AG04450 (cell line): Measurements from ENCODE around the gene RALGPS1. TPM values are rescaled to one million over a fixed set of nuclear protein-coding genes. Genes with fewer than 3 reads are reported as not detected.

Experiments
- CTCF ChIA-PET: fragments of 300-600, 350-600 bp; formaldehyde crosslinking; extraction: SDS; loops from one replicate; lab custom pipeline; 2022; ENCODE audit warnings: antibody characterized with exemption, inconsistent platforms; lab: Charles Lee
- POLR2A ChIA-PET: fragments of 350-600 bp; formaldehyde crosslinking; extraction: SDS; loops from one replicate; lab custom pipeline; 2021; ENCODE audit warnings: antibody characterized with exemption, inconsistent platforms; lab: Yijun Ruan, JAX
- DNase-seq: peaks from one replicate; pipeline ENCODE4 v3.0.0-alpha.2; 2011; ENCODE audit warnings: low read depth, low spot score
- H3K27ac ChIP-seq: one replicate; pipeline ENCODE4 v1.5.1; 2012; ENCODE audit warnings: low read depth, low read length, control low read depth
- H3K27me3 ChIP-seq: one replicate; pipeline ENCODE4 v1.6.0; 2012; ENCODE audit warnings: low read length; ENCODE audit not compliant: control insufficient read depth, insufficient read depth
- H3K4me3 ChIP-seq: 2 replicates; pipeline ENCODE4 v1.5.1; 2011; ENCODE audit warnings: mild to moderate bottlenecking, low read depth, low read length, control low read depth
- H3K9me3 ChIP-seq: 2 replicates; pipeline ENCODE4 v1.5.1; 2012; ENCODE audit warnings: low read length; ENCODE audit not compliant: control insufficient read depth, insufficient read depth
- CTCF ChIP-seq: IDR thresholded peaks from 2 replicates; pipeline ENCODE4 v1.5.1; 2011; ENCODE audit warnings: low read depth, low read length, control low read depth, inconsistent platforms
- polyA plus RNA-seq: library from polyadenylated mRNA; depleted of rRNA; stranded (reverse); fragments of >200 nt; gene quantifications from 2 replicates; pipeline ENCODE4 v1.2.3, GENCODE V29; 2011

The RALGPS1 gene
- polyA plus RNA-seq, 1 experiment: 4.6 TPM

GRCh38 chr9:127258606-127259471, 344.3 kb downstream of the RALGPS1 start:
- H3K9me3 ChIP-seq: no peaks in the 10 kb centered on the region
- peaks cover 3% of the 10 kb centered on the region for H3K27me3 ChIP-seq
- DNase-seq: no peak
- no peak overlapping the region for H3K4me3 ChIP-seq
- ChIA-PET CTCF (no interaction called here), POLR2A (no interaction called here)
- no peak for TF ChIP-seq CTCF
- no peak overlapping the region for H3K27ac ChIP-seq

GRCh38 chr9:127262602-127263001, 348.0 kb downstream of the RALGPS1 start:
- CTCF ChIA-PET: no interaction called here
- POLR2A ChIA-PET: no interaction called here
- no peak for TF ChIP-seq CTCF

GRCh38 chr9:127263237-127263636, 348.7 kb downstream of the RALGPS1 start:
- ChIA-PET POLR2A (no interaction called here), CTCF (no interaction called here)
- no peak overlapping the region for H3K27ac ChIP-seq
- H3K4me3 ChIP-seq: no peak overlapping the region
- TF ChIP-seq CTCF: no peak
- DNase-seq: no peak
- no peaks in the 10 kb centered on the region for H3K9me3 ChIP-seq
- no peaks in the 10 kb centered on the region for H3K27me3 ChIP-seq

More at GRCh38 chr9:127262602-127263001, 348.0 kb downstream of the RALGPS1 start:
- Histone ChIP-seq H3K9me3 (no peaks in the 10 kb centered on the region), H3K27ac (no peak overlapping the region), H3K4me3 (no peak overlapping the region), H3K27me3 (no peaks in the 10 kb centered on the region)
- DNase-seq: no peak

GRCh38 chr9:127263664-127264063, 349.1 kb downstream of the RALGPS1 start:
- no peaks in the 10 kb centered on the region for H3K9me3 ChIP-seq
- CTCF ChIA-PET: no interaction called here
- H3K27ac ChIP-seq: no peak overlapping the region
- POLR2A ChIA-PET: no interaction called here
- no peak for TF ChIP-seq CTCF
- H3K4me3 ChIP-seq: no peak overlapping the region
- no peak for DNase-seq
- no peaks in the 10 kb centered on the region for H3K27me3 ChIP-seq

GRCh38 chr9:127264462-127265219, 350.1 kb downstream of the RALGPS1 start, which contains the start of gene GARNL3:
TSS of gene GARNL3 (plus strand) at chr9:127264774. CDS start at chr9:127264878, 104 bp downstream.
- Histone ChIP-seq H3K4me3 (no peak within 1 kb of the TSS), H3K27ac (no peak within 1 kb of the TSS), H3K9me3 (no peaks in the 10 kb centered on the region), H3K27me3 (no peaks in the 10 kb centered on the region)
- POLR2A ChIA-PET: no interaction called here
- DNase-seq: no peak
- no peak for TF ChIP-seq CTCF
- CTCF ChIA-PET: interaction anchor here (0.6 kb wide), 1 partner anchor 156 kb away, joined by 3 read pairs; no protein-coding TSS in a partner anchor
